A673 (cell line): Measurements from ENCODE around the gene PEX7. TPM values are rescaled to one million over a fixed set of nuclear protein-coding genes. Genes with fewer than 3 reads are reported as not detected.

ENCODE experiments used
- BruUV-seq: library from RNA; stranded (reverse); fragments of 400-500 nt; replicated peaks from 2 replicates; lab custom pipeline; 2021; lab: Mats Ljungman, UMichigan
- CTCF ChIA-PET: fragments of 300-600 bp; sonication (Branson Sonifier 250); formaldehyde crosslinking; loops from one replicate; lab custom pipeline; 2022; ENCODE audit warnings: antibody characterized with exemption; lab: Charles Lee
- POLR2A ChIA-PET: fragments of 300-600 bp; sonication (Branson Sonifier 250); formaldehyde crosslinking; loops from one replicate; lab custom pipeline; 2022; ENCODE audit warnings: antibody characterized with exemption; ENCODE audit not compliant: low non-redundant PET; lab: Charles Lee
- DNase-seq: peaks from one replicate; pipeline ENCODE4 v3.0.0-alpha.2; 2015; ENCODE audit warnings: low spot score
- H3K27ac ChIP-seq: fragments of 200-600 bp; sonication (generic); 2 replicates; pipeline ENCODE4 v1.5.1; 2016; ENCODE audit warnings: mixed run types, low read depth, mild to moderate bottlenecking, mixed read lengths, antibody characterized with exemption, low read length; ENCODE audit not compliant: poor library complexity, severe bottlenecking
- H3K27me3 ChIP-seq: fragments of 200-600 bp; sonication (generic); replicated peaks from 2 replicates; pipeline ENCODE4 v1.6.1; 2017; ENCODE audit warnings: mixed run types, low read depth, mild to moderate bottlenecking, mixed read lengths, antibody characterized with exemption, low read length; ENCODE audit not compliant: insufficient read depth, poor library complexity
- H3K36me3 ChIP-seq: fragments of 200-600 bp; sonication (generic); 2 replicates; pipeline ENCODE4 v1.6.1; 2016; ENCODE audit warnings: mixed run types, mild to moderate bottlenecking, mixed read lengths, antibody characterized with exemption, low read length; ENCODE audit not compliant: insufficient read depth, poor library complexity, severe bottlenecking
- H3K4me1 ChIP-seq: fragments of 200-600 bp; sonication (generic); 2 replicates; pipeline ENCODE4 v1.6.1; 2017; ENCODE audit warnings: mixed run types, mild to moderate bottlenecking, mixed read lengths, antibody characterized with exemption, low read length; ENCODE audit not compliant: insufficient read depth, poor library complexity, severe bottlenecking
- H3K4me3 ChIP-seq: fragments of 200-600 bp; sonication (generic); 2 replicates; pipeline ENCODE4 v1.5.1; 2016; ENCODE audit warnings: low read depth, mixed run types, mild to moderate bottlenecking, mixed read lengths, low read length; ENCODE audit not compliant: poor library complexity, severe bottlenecking
- H3K9me3 ChIP-seq: fragments of 200-600 bp; sonication (generic); 2 replicates; pipeline ENCODE4 v1.6.1; 2016; ENCODE audit warnings: mixed run types, low read depth, mild to moderate bottlenecking, mixed read lengths, antibody characterized with exemption, low read length; ENCODE audit not compliant: poor library complexity, severe bottlenecking
- EZH2 ChIP-seq: fragments of 200-600 bp; sonication (generic); IDR thresholded peaks from 2 replicates; pipeline ENCODE4 v1.6.1; 2017; ENCODE audit warnings: borderline replicate concordance, low read depth, mild to moderate bottlenecking, mixed read lengths, antibody characterized with exemption, low read length; ENCODE audit not compliant: poor library complexity, severe bottlenecking
- intact Hi-C: fragments of 100-400 bp; cut with micrococcal nuclease; formaldehyde crosslinking; loops from one replicate; pipeline ENCODE4 v1.10.0; 2022; ENCODE audit not compliant: unreplicated experiment
- total RNA-seq: library from RNA; stranded (reverse); gene quantifications from 2 replicates; pipeline ENCODE4 v1.2.3, GENCODE V29; 2021
- TF ChIP-seq, protein P1 (sequence below): fragments of 300-800, 200-600 bp; sonication (generic); conservative IDR thresholded peaks from 2 replicates; pipeline ENCODE4 v1.5.1; 2017; ENCODE audit warnings: low read depth, mild to moderate bottlenecking, antibody characterized with exemption, low read length, moderate library complexity, mixed read lengths

PEX7 gene
- total RNA-seq, 1 experiment from 2014 or later, result 6.2 TPM

DNA sequence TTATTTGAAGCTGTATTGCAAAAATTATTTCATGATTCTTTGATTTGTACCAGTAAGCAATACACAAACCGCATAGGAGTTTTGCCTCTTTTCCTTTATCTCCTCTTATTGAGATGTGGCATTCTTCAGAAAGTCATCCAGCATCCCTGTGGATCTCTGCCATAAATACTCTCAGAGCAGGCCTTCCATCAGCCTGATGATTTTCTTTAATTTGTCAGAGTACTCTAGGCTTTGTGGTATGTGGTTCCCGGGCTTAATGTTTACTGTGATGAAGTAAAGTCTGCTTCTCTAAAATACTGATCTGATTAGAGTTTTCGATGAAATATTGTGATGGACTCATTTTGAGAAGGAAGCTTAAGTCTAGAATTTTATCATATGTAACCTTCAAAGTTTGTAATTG, 68.6 kb downstream of the PEX7 start:
- intact Hi-C loops, result no loop called here
- Histone ChIP-seq H3K36me3 (no peaks in the 10 kb centered on the region), H3K4me1 (peaks cover 32% of the 10 kb centered on the region), H3K9me3 (no peaks in the 10 kb centered on the region), H3K27me3 (no peaks in the 10 kb centered on the region), H3K4me3 (no peak overlapping the region), H3K27ac (no peak overlapping the region)
- POLR2A ChIA-PET, result no interaction called here
- TF ChIP-seq, protein P1, sequence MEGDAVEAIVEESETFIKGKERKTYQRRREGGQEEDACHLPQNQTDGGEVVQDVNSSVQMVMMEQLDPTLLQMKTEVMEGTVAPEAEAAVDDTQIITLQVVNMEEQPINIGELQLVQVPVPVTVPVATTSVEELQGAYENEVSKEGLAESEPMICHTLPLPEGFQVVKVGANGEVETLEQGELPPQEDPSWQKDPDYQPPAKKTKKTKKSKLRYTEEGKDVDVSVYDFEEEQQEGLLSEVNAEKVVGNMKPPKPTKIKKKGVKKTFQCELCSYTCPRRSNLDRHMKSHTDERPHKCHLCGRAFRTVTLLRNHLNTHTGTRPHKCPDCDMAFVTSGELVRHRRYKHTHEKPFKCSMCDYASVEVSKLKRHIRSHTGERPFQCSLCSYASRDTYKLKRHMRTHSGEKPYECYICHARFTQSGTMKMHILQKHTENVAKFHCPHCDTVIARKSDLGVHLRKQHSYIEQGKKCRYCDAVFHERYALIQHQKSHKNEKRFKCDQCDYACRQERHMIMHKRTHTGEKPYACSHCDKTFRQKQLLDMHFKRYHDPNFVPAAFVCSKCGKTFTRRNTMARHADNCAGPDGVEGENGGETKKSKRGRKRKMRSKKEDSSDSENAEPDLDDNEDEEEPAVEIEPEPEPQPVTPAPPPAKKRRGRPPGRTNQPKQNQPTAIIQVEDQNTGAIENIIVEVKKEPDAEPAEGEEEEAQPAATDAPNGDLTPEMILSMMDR, result no peak
- no peak for TF ChIP-seq EZH2
- BruUV-seq, result no TSS peak
- DNase-seq, result no peak
- CTCF ChIA-PET, result no interaction called here

DNA sequence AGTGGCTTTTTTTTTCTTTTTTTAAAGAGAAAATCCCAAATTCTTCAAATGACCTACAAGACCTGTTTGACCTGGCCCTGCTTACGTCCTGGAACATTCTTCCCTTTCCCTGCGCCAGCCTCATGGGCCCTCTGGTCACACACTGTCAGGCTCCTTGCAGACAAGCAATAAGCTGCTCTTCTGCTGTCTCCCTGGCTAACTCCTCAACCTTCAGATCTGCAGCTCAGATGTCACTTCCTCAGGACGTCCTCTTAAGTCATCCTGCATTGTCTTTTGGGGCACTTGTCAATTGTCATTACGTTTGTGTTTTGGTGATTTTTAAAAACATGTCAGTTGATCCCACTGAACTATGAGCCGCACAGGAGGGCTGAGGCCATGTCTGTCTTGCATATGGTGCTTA, 70.8 kb downstream of the PEX7 start:
- TF ChIP-seq, protein P1, result no peak
- no peak for TF ChIP-seq EZH2
- CTCF ChIA-PET, result no interaction called here
- intact Hi-C loops, result no loop called here

DNA sequence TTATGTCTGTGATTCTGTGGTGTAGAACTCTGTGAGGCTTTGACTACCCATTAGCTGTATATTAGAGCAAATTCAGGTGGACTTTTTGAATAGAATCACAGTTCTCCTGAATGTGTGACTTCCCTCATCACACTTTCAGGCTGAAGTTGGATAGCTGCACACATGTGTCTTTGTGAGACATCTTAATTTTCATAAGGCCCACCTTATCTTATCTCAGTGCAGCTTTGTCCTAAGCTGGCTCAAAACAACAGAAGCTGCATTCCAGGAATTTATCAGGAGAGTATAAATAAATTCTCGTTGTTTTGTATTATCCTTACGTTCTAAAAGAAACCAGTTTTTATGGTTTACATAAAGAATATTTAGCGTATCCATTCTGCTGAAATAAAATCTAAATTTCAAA, 73.5 kb downstream of the PEX7 start:
- Histone ChIP-seq H3K27ac (no peak overlapping the region), H3K36me3 (no peaks in the 10 kb centered on the region), H3K4me3 (no peak overlapping the region), H3K4me1 (no peaks in the 10 kb centered on the region), H3K27me3 (no peaks in the 10 kb centered on the region), H3K9me3 (no peaks in the 10 kb centered on the region)
- POLR2A ChIA-PET, result no interaction called here
- TF ChIP-seq, protein P1, result no peak
- no peak for TF ChIP-seq EZH2
- CTCF ChIA-PET, result no interaction called here
- no TSS peak for BruUV-seq
- no peak for DNase-seq
- intact Hi-C loops, result no loop called here

More for the DNA sequence above, 70.8 kb downstream of the PEX7 start:
- DNase-seq, result no peak
- Histone ChIP-seq H3K4me1 (peaks cover 26% of the 10 kb centered on the region), H3K4me3 (no peak overlapping the region), H3K27ac (no peak overlapping the region), H3K9me3 (no peaks in the 10 kb centered on the region), H3K36me3 (no peaks in the 10 kb centered on the region), H3K27me3 (no peaks in the 10 kb centered on the region)
- no TSS peak for BruUV-seq
- POLR2A ChIA-PET, result no interaction called here
